Measurements from ENCODE around the gene SNAP47. TPM values are rescaled to one million over a fixed set of nuclear protein-coding genes. Genes with fewer than 3 reads are reported as not detected.
A peak's percentile ranks its signal among the peaks of the same experiment; 100 is the strongest.

The SNAP47 gene
- total and polyA plus RNA-seq, 5 donors, result 43.1 to 91.8 (median 63.3) TPM

DNA sequence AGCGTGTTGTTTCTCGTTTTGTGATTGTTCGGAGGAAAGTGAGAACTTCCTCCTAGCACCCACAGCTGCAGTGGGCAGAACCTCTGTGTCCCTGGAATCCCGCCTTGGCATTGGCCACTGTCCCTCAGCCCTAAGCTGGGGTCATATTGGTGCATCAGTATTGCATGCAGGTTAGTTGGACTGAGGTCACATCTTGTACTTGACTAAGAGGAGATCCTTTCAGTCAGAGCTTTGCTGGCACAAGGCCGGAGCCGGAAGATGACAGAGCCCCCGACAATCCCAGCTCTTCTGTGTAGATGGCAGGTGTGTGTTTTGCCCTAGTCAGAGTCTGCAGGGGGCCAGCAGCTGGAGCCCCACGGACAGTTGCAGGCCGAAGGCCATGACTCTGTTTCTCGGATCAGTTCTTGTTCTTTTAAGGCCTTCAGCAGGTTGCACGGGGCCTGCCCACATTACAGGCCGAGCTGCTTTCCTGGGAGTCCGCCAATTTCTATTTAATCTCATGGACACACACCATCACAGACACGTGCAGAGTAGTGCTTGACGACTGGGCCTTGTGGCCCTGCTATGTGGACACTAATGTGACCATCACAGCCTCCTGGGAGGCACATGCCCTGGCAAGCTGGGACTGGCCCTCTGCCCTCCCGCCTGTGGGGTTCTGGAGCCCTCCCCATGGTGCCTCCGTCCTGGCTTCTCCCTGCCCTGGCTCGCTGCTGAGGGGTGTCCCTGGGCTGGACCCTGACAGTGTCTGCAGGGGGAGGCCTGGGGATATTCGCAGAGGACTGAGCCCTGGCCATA lies 14.9 kb downstream of the SNAP47 start:
- peak; percentile 27 to 34 for ATAC-seq
- peak in 2 of 3 donors; percentile 55 to 58 for DNase-seq
- no peaks in the 10 kb centered on the region for H3K9me3 ChIP-seq (ENCODE audit: control insufficient read depth, low read length)
- peak overlapping the region; percentile 39 for H3K27ac ChIP-seq (ENCODE audit: low read length)
- no peaks in the 10 kb centered on the region for H3K27me3 ChIP-seq (ENCODE audit: control insufficient read depth, insufficient read depth)
- 64% methylated on average over 19 of the region's 19 CpGs for WGBS
- H3K4me3 ChIP-seq (ENCODE audit: low read length), result no peak overlapping the region
- intact Hi-C loops (cut with DNase I), result loop anchor here in 1 of 4 donors (10.0 kb wide), 1 partner anchor 335 kb away; the partner anchor contains the start of gene ARF1
- peaks cover 15% of the 10 kb centered on the region for H3K4me1 ChIP-seq (ENCODE audit: control insufficient read depth, insufficient read depth, low read length)

DNA sequence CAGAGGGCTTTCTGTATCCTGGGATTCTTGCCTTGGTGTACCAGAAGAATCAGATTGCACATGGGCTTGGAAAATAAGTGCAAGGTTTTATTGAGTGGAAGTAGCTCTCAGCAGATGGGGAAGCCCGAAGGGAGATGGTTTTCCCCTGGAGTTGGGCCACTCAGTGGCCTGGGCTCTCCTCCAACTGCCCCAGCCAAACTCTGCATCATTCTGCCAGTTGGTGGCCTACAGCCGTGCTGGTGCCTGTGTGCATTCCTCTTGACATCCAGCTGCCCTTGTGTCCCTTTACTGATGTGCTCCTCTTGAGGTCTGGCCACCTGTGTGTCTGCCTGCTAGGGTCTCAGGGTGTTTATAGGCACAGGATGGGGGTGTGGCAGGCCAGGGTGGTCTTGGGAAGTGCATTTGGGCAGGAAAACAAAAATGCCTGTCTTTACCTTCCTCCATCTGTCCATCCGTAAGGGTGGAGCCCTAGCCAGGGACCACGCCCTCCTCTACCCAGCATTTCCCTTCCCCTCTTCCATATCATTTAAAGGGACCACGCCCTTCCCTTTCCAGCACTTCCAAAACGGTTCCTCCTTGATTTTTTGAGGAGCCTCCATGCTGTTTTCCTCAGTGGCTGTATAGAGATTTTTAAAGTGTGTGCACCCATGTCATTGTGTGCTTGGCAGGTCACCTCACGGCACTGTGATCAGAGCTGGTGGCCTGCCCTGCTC lies 18.9 kb downstream of the SNAP47 start:
- H3K27ac ChIP-seq (ENCODE audit: low read length), result peak overlapping the region; percentile 68
- H3K27me3 ChIP-seq (ENCODE audit: control insufficient read depth, insufficient read depth), result no peaks in the 10 kb centered on the region
- DNase-seq (peak; percentile 64 to 86 (median 84)), ATAC-seq (peak; percentile 61 to 75)
- no peak overlapping the region for H3K4me3 ChIP-seq (ENCODE audit: low read length)
- intact Hi-C loops (cut with DNase I), result loop anchor here in 1 of 4 donors (10.0 kb wide), 1 partner anchor 331 kb away; the partner anchor contains the start of gene ARF1
- H3K4me1 ChIP-seq (ENCODE audit: control insufficient read depth, insufficient read depth, low read length), result peaks cover 15% of the 10 kb centered on the region
- WGBS, result 42% methylated on average over 7 of the region's 7 CpGs
- H3K9me3 ChIP-seq (ENCODE audit: control insufficient read depth, low read length), result no peaks in the 10 kb centered on the region

DNA sequence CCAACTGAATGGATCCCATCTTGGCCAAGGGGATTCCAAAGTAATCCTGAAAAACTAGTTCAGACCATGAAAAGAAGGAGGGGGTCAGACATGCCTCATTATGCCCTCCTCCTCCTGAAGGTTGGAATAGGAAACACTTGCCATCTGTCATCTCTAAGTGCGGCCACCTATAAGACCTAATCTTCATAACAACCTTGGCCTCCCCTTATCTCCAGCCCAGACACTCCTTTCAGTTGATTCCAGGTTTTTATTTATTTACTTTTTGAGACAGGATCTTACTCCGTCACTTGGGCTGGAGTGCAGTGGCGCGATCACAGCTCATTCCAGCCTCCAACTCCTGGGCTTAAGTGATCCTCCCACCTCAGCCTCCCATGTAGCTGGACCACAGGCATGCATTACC lies 19.7 kb downstream of the SNAP47 start:
- ATAC-seq, result no peak
- H3K27me3 ChIP-seq (ENCODE audit: control insufficient read depth, insufficient read depth), result no peaks in the 10 kb centered on the region
- H3K4me1 ChIP-seq (ENCODE audit: control insufficient read depth, insufficient read depth, low read length), result peaks cover 10% of the 10 kb centered on the region
- DNase-seq, result peak in 1 of 3 donors; percentile 17
- intact Hi-C loops (cut with DNase I), result loop anchor here in 1 of 4 donors (10.0 kb wide), 1 partner anchor 330 kb away; the partner anchor contains the start of gene ARF1
- H3K4me3 ChIP-seq (ENCODE audit: low read length), result no peak overlapping the region
- WGBS, result 95% methylated on average over 4 of the region's 4 CpGs
- H3K9me3 ChIP-seq (ENCODE audit: control insufficient read depth, low read length), result no peaks in the 10 kb centered on the region
- H3K27ac ChIP-seq (ENCODE audit: low read length), result no peak overlapping the region

DNA sequence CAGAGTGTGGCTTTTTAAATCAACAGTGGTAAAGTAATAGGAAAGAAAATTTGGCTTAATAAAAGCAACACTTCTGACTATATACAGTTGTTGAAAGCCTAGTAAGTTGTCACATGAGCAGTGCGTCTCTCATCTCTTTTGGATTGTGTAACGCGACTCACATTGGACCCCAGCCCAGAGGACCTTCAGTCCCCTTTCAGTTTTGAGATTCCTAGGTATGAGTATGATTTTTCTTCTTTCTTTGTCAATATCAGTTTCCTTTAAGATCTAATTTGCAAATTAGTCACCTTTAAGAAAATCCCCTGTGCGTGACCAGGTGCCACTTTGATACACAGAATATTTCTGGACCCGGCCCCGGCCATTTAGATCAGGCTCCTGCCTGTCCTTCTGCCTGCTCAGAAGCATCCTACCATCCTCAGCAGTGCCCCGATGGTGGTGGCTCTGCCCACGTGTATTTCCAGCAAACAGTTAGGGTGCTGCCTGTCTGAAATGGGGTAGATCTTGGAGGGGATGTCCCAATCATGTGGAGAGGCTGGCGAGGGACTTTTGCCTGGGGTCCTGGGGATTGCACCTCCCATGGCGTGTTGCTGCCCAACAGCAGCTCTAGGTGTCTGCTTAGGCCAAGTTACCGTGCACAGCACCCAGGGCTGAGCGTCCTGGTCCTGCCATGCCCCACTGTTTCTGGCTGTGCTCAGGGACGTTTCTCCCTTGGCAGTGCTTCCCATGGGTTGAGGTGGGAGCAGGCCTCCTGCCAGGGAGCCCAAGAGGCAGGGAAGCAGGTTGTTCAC lies 21.1 kb downstream of the SNAP47 start:
- intact Hi-C loops (cut with DNase I), result loop anchor here in 1 of 4 donors (10.0 kb wide), 1 partner anchor 328 kb away; the partner anchor contains the start of gene ARF1
- H3K4me1 ChIP-seq (ENCODE audit: control insufficient read depth, insufficient read depth, low read length), result peaks cover 10% of the 10 kb centered on the region
- WGBS, result 69% methylated on average over 13 of the region's 13 CpGs

DNA sequence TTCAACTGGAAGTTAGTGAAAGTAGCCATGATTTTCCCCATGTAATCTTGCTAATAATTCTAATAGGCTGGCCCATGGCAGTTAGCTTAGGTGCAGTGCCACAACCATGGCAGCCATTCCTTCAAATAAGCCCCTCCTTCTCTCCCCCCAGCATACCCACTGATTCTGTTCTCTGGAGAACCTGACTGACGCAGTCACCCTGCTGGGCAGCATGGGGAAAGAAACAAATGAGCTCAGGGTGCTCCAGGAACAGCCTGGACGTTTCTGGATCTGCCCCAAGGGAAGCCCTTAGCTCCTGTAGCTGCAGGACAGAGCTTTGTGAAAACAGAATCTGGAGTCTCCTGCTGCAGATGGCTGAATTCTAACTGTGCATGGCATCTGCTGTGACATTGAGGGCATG lies 22.5 kb downstream of the SNAP47 start:
- H3K4me3 ChIP-seq (ENCODE audit: low read length), result no peak overlapping the region
- WGBS, result 60% methylated on average over 2 of the region's 2 CpGs
- H3K4me1 ChIP-seq (ENCODE audit: control insufficient read depth, insufficient read depth, low read length), result peaks cover 10% of the 10 kb centered on the region
- DNase-seq, result peak in 1 of 3 donors; percentile 10
- ATAC-seq, result no peak
- H3K9me3 ChIP-seq (ENCODE audit: control insufficient read depth, low read length), result no peaks in the 10 kb centered on the region
- H3K27ac ChIP-seq (ENCODE audit: low read length), result peak overlapping the region; percentile 57
- H3K27me3 ChIP-seq (ENCODE audit: control insufficient read depth, insufficient read depth), result no peaks in the 10 kb centered on the region
- intact Hi-C loops (cut with DNase I), result loop anchor here in 1 of 4 donors (10.0 kb wide), 1 partner anchor 327 kb away; the partner anchor contains the start of gene ARF1

More for the DNA sequence above, 21.1 kb downstream of the SNAP47 start:
- Histone ChIP-seq H3K27ac (ENCODE audit: low read length) (peak overlapping the region; percentile 65), H3K9me3 (ENCODE audit: control insufficient read depth, low read length) (no peaks in the 10 kb centered on the region), H3K4me3 (ENCODE audit: low read length) (no peak overlapping the region), H3K27me3 (ENCODE audit: control insufficient read depth, insufficient read depth) (no peaks in the 10 kb centered on the region)
- ATAC-seq (no peak), DNase-seq (peak in 1 of 3 donors; percentile 73)

DNA sequence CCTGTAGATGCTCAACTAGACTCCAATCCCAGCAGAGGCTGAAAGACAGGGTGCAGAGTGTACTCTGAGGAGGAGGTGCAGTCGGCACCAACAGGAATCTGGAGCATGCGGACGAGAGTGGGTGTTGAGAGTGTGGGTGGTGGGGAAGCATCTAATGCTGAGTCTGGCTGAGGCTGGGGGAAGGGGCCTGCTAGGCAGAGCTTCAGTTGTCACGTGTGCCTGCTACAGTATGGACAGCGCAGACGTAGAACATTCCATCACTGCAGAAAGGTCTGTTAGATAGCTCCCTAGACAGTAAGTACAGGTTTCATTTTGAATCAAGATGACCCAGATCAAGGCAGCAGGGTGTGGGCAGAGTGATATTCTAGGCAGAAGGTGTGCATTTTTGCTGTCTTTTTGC lies 23.1 kb downstream of the SNAP47 start:
- ATAC-seq (peak; percentile 2 to 7), DNase-seq (peak in 1 of 3 donors; percentile 50)
- no peaks in the 10 kb centered on the region for H3K9me3 ChIP-seq (ENCODE audit: control insufficient read depth, low read length)
- 58% methylated on average over 6 of the region's 6 CpGs for WGBS
- H3K4me1 ChIP-seq (ENCODE audit: control insufficient read depth, insufficient read depth, low read length), result peaks cover 9% of the 10 kb centered on the region
- no peaks in the 10 kb centered on the region for H3K27me3 ChIP-seq (ENCODE audit: control insufficient read depth, insufficient read depth)
- no peak overlapping the region for H3K4me3 ChIP-seq (ENCODE audit: low read length)
- intact Hi-C loops (cut with DNase I), result loop anchor here in 1 of 4 donors (10.0 kb wide), 1 partner anchor 326 kb away; the partner anchor contains the start of gene ARF1
- H3K27ac ChIP-seq (ENCODE audit: low read length), result peak overlapping the region; percentile 57

DNA sequence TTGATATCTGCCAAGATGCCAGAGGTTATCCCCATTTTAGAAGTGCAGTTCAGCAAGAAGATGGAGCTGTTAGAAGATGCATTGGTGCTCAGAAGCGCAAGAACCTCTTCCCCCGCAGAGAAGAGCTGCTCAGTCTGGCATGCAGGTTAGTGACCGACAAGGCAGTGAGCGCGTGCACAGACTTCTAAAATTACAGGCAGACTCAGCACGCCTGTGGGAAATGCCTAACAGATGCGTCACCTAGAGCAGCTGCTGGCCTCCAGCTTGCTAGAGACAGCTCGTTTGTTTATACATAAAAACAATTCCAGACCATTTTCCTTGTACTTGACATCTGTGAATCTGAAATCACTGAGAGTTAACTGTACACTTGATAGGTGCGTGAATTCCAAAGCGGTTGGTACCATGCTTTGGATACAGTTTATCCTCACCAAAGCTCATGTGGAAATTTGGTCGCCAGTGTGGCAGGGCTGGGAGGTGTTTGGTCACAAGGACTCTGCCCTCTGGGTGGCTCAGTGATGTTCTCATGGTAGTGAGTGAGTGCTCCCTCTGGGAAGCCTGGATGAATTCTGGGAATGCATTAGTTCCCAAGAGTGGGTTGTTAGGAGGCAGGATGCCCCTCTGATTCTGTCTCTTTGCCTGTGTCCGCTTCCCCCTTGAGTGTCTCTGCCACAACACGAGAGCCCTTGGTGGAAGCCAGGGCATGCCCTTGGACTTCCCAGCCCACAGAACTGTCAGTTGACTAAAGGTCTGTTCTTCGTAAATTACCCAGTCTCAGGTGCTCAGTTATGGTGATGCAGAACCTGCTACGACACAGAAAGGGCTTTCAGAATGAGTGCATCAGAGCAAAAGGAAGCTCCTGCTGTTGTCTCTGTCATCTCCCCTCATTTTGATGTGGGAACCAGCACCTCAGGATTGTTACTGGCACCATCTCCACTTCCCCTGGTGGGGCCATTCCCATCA lies 24.4 kb downstream of the SNAP47 start:
- Histone ChIP-seq H3K27ac (ENCODE audit: low read length) (peak overlapping the region; percentile 77), H3K4me3 (ENCODE audit: low read length) (no peak overlapping the region), H3K9me3 (ENCODE audit: control insufficient read depth, low read length) (no peaks in the 10 kb centered on the region), H3K4me1 (ENCODE audit: control insufficient read depth, insufficient read depth, low read length) (peaks cover 5% of the 10 kb centered on the region), H3K27me3 (ENCODE audit: control insufficient read depth, insufficient read depth) (no peaks in the 10 kb centered on the region)
- intact Hi-C loops (cut with DNase I), result loop anchor here in 2 of 4 donors (5.0 to 10.0 kb wide), 2 partner anchors 188 to 325 kb away; partner anchors contain the start of genes ARF1 (in 1 of the 2) and WNT9A (in 1 of the 2)
- WGBS, result 77% methylated on average over 15 of the region's 15 CpGs
- DNase-seq (peak in 1 of 3 donors; percentile 61), ATAC-seq (peak; percentile 51 to 64)

DNA sequence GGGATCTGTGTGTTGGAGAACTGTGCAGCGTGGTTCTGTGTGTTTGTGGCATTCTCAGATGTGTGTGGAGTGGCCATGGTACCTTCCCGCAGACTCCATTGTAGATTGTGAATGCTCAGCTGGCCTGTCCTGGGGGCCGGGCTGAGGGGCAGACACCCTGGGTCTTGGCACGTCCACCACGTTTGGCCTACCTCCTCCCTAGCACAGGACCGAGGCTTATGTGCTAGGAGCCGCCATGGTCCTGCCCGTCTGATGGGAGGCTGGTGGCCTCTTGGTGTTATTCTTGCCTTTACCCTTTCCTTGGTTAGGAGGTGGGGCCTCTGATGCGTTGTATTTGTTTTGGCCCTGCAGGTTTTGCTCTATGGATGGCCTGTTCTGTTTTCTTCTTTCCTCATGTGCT lies 25.1 kb downstream of the SNAP47 start:
- Histone ChIP-seq H3K27me3 (ENCODE audit: control insufficient read depth, insufficient read depth) (no peaks in the 10 kb centered on the region), H3K4me3 (ENCODE audit: low read length) (no peak overlapping the region), H3K9me3 (ENCODE audit: control insufficient read depth, low read length) (no peaks in the 10 kb centered on the region), H3K27ac (ENCODE audit: low read length) (peak overlapping the region; percentile 55), H3K4me1 (ENCODE audit: control insufficient read depth, insufficient read depth, low read length) (peaks cover 5% of the 10 kb centered on the region)
- DNase-seq, result peak in 1 of 3 donors; percentile 9
- 84% methylated on average over 9 of the region's 9 CpGs for WGBS
- ATAC-seq, result no peak
- intact Hi-C loops (cut with DNase I), result loop anchor here in 1 of 4 donors (5.0 kb wide), 1 partner anchor 187 kb away; the partner anchor contains the start of gene WNT9A

DNA sequence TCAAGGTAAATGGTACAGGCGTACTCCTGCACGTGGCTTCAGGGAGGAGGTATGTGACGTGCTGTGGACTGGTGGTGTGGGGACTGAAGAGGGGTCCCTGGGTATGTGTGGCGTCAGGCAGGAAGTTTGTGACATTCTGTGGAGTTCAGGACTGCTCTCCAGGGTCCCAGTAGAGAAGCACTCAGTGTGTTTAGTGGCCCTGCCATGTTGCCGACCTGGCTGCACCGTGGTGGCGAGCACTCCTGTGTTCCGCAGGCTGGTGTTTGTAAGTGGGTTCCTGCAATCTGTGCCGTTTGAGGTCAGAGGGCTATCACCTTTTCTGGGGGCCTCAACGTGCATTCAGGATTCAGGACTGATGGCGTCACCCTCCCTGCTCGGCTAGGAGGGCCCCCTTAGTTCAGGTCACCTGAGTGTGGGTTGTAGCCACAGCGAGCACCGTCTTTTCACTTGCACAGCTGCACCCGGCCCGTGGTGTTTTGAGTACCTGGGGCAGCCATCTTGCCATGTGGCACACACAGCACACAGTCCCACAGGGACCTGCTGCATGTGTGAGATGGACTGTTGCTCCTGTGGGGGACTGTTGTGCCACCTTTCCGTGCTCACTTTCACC lies 26.5 kb downstream of the SNAP47 start:
- H3K4me3 ChIP-seq (ENCODE audit: low read length), result no peak overlapping the region
- no peaks in the 10 kb centered on the region for H3K9me3 ChIP-seq (ENCODE audit: control insufficient read depth, low read length)
- DNase-seq (peak in 1 of 3 donors; percentile 49), ATAC-seq (no peak)
- H3K4me1 ChIP-seq (ENCODE audit: control insufficient read depth, insufficient read depth, low read length), result peaks cover 2% of the 10 kb centered on the region
- intact Hi-C loops (cut with DNase I), result loop anchor here in 3 of 4 donors (2.0 to 5.0 kb wide), 3 partner anchors 185 to 187 kb away; partner anchors contain the start of gene WNT9A (in 2 of the 3)
- no peak overlapping the region for H3K27ac ChIP-seq (ENCODE audit: low read length)
- 82% methylated on average over 17 of the region's 17 CpGs for WGBS
- no peaks in the 10 kb centered on the region for H3K27me3 ChIP-seq (ENCODE audit: control insufficient read depth, insufficient read depth)
